Stimulated activated CD4-positive, alpha-beta T cell treated with anti-CD3 and anti-CD28 coated beads, Interleukin-12 subunit alpha, Interleukin-12 subunit beta, amount 100 ng/mL, for 24 hours (primary cell): ENCODE measurements around the gene R3HDM2.

Source experiments
- DNase-seq, 2 experiments: peaks; one replicate each; pipeline ENCODE4 v3.0.0-alpha.2; 2020; ENCODE audit warnings: low read depth in 2 of 2

Gene R3HDM2

GRCh38 chr12:57430931-57431566 is at the start of gene R3HDM2:
Gene R3HDM2, minus strand, starts transcription at chr12:57431043. Its CDS starts 120,615 bp downstream, at chr12:57310428.
- peak; percentile 93 to 96 for DNase-seq

GRCh38 chr12:57479376-57480115 is 48.7 kb upstream of the R3HDM2 start, which contains the start of gene ARHGAP9:
Gene ARHGAP9, minus strand, starts transcription at chr12:57479866. Its CDS starts 460 bp downstream, at chr12:57479406.
- DNase-seq: no peak

DNA sequence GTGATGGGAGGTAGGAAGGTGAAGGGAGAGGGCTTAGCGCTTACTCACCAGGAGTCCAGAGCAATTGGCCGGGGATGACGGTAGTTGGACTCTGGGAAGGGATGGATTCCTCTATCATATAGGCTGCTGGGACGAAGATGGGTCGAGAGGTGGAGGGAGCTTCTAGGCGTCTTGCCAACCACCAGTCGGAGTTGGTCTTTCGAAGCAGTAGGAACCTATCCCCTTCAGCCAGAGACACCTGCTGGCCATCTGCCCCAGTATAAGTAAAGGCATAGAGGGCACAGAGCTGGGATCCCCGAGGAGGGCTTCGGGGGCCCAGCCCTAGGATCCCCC is 48.2 kb upstream of the R3HDM2 start:
- no peak for DNase-seq

DNA sequence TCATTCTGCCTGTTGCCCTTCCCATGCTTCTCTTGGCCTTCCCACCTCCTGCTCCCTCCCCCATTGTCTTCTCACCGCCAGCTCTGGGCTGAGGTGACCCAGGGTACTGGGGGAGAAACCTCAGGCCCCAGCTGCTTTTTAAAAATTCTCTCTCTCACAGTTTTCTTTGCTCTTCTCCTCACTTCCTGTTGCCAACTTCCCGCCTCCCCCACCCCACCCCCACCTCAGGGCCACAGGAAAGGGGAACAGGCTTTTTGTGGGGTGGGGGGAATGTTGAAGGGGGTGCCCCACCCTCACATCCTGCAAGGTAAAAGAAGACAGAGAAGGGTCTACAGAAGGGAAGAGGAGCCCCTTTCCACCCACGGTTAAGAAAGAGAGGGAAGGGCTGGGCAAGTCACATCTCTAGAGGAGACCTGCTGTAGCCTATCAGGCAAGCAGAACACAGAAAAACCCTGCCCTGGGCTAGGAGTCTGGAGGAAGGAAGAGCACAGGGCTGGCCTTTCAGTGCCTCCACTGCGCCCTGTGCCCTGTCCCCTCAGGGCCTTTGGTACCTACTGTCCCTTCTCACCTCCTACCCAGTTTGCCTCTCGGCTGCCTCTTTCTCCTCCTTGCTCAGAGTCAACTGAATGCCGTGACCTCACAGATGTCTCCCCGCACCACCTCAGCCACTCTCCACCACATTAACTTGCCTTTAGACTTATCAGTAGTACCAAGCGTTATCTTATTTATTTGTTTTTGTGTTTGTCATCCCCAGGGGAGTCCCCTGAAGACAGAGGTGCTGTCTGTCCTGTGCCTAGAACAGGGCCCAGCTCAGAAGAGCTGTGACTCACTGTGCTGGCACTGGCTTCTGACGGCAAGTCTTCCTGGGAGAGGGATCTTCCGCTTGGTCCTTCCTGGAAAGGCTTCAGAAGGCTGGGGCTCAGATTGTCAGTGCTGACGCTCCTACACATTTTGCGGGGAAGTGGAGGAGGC is 47.2 kb upstream of the R3HDM2 start:
- DNase-seq: no peak

GRCh38 chr12:57476993-57477709 is 46.3 kb upstream of the R3HDM2 start:
- DNase-seq: no peak

- peak; percentile 45 to 76 for DNase-seq
Observed at GRCh38 chr12:57476162-57476992, 45.5 kb upstream of the R3HDM2 start.

DNA sequence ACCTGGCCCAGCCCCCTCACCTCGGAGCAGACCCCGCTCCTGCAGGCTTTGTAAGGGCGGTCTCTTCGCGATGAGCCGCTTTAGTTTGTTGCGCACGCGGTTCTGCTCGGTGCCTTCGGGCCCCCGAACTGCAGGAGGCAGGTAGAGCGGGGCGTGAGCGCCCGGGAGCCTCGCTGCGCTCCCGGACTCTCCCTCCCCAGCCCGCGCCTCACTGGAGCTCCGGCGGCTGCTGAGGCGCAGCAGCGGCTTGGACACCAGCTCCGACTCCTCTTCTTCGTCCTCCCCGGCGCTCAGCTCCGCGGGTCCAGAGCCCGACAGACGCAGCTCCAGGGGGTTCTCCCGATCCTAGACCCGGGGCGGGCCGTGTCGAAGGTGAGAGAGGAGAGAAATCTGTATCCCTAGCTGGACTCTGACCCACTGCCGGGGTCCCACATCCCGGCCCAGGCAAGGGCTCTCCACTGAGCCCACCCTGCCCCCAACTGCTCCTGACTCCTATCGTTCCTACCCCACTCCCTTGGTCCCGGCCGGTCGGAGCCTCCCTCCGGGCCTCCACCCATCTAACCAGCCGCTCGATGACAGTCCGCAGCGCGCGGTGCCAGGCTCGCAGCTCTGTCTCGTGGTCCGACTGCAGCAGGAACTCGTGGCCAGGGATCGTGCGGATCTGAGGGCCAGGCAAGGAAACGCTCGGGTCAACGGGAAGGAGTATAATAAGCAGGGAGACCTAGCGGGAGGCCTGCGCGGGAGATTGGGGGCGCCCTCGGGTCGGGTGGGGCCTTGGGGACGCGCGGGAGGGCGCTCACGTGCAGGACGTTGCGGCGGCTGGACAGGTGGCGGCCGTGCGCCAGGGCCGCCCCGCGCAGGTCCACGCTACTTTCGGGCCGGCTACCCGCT is 44.7 kb upstream of the R3HDM2 start:
- no peak for DNase-seq

DNA sequence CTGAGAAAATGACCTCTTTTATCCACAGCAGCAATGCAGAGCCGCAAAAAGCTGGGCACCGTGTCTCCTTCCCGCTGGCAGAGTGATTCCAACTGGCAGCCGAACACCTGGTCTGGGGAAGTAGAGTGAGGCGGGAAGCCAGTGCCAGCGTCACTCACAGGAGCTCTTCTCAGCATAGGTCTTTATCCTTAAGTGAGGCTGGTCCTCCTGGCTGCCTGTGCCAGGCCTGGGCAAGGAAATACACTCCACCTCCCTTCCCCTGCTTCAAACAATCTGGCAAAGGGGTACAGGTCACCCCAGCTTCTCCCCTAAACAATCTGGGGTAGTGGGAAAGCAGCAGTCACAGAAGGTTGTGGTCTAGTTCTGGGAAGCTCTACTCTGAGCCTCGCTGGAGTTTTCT is 44.0 kb upstream of the R3HDM2 start:
- no peak for DNase-seq

DNA sequence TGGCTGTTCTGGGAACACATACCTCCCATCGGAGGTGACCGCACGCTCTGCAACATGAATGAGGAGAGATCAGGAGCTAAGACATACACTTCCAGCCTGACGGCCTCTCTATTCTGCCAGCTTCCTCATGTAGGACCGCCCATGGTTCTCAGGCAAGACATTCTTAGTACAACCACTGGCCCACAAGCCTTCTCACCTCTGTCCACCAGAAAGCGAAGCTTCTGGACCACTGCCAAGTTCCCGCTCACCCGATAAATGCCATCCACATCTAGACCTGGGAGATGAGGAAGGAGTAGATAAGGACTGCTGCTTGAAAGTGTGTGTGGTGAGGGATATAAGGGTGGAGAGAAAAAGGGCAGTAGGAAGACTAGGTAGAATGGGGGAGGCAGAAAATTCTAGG is 43.6 kb upstream of the R3HDM2 start:
- no peak for DNase-seq

GRCh38 chr12:57473886-57474285 is 43.0 kb upstream of the R3HDM2 start:
- no peak for DNase-seq

DNA sequence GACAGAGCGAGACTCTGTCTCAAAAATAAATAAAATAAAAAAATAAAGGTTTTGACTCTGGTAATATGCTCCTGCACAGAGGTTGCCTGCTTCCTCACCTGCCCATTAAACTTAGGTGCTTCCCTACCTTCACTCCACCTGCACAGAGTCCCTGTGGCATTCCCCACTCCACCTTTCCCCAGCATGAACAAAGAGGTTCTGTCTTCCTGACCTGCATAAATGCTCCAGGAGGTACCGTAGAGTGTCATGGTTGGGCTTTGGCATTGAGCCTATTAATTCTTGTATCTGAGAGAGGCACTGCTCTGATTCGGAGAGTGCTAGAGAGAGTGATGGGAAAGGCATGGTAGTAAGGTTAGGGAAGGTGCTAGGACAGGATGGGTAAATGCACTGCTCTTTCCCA is 42.5 kb upstream of the R3HDM2 start:
- no peak for DNase-seq

DNA sequence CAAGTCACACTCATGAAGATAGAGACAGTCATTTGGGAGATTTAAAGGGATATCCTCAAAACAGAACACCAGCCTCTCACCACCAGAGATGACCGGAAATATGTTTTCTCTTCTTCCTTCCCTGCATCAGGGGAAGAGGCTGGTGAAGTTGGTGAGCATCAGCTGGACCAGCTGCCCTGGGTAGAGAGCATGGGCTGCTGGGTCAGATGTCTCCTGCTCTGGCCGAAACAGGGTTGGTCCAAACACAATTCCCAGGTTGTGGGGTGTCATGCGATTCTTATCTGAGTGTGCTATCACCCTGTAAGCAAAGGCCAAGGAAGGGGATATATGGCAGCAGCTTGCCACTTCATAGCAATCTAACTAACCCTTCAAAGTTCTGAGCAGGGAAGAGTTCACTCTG is 41.5 kb upstream of the R3HDM2 start:
- no peak for DNase-seq

DNA sequence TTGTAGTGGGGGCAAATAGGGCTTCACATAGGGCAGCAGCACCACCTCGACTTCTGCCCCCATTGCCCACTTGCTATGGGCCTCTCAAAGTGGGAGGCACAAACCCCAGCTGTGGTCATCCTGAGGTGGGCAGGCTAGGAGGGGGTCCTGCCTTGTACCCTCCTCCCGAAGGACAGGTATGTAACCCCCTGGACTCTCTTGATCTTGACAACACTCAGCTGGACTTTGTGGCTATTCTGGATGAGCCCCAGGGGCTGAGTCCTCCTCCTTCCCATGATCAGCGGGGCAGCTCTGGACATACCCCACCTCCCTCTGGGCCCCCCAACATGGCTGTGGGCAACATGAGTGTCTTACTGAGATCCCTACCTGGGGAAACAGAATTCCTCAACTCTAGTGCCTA is 40.8 kb upstream of the R3HDM2 start:
- DNase-seq: no peak

GRCh38 chr12:57470970-57471656 is 40.3 kb upstream of the R3HDM2 start:
- DNase-seq: no peak

GRCh38 chr12:57470286-57470969 is 39.6 kb upstream of the R3HDM2 start:
- no peak for DNase-seq

DNA sequence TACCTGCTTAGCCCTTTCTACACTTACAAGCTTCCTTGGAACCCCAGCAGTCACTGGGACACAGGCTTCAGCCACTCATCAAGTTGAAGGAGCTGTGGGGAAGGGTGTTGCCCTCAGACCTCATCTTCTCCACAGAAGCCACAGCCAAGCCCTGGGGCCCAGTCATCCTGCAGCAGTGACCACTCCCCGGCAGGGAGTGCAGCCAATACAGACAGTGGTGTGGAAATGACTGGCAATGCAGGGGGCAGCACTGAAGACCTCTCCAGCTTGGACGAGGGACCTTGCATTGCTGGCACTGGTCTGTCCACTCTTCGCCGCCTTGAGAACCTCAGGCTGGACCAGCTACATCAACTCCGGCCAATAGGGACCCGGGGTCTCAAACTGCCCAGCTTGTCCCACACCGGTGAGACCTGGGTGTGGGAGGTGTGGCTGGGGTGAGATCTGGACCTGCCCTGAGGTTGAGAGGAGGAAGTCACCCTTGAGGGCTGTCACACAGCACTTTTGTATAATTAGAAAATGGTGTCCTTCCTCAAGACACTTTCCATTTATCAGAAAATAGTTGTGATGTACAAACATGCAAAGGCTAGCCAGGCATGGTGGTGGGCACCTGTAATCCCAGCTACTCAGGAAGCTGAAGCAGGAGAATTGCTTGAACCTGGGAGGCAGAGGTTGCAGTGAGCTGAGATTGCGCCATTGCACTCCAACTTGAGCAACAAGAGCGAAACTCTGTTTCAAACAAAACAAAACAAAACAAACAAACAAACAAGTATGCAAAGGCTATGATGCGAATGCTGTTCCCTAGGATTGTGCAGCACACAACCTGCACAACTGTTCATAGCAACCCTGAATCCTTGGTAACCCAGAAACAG is 38.7 kb upstream of the R3HDM2 start:
- DNase-seq: no peak

GRCh38 chr12:57467915-57468314 is 37.1 kb upstream of the R3HDM2 start:
- DNase-seq: no peak
